ENCODE results near the gene DOP1A.

DOP1A gene

GRCh38 chr6:83073615-83074014 is 6.1 kb downstream of the DOP1A start:
- Histone ChIP-seq H3K36me3 (ENCODE audit: control insufficient read depth, insufficient read depth, low read length) (no peaks in the 10 kb centered on the region), H3K27ac (ENCODE audit: low read depth, low read length, severe bottlenecking) (no peak overlapping the region), H3K4me1 (ENCODE audit: control insufficient read depth, insufficient read depth, low read length, poor library complexity, severe bottlenecking) (peaks cover 3% of the 10 kb centered on the region), H3K9me3 (ENCODE audit: control insufficient read depth, low read length) (no peaks in the 10 kb centered on the region), H3K4me3 (ENCODE audit: extremely low read depth, insufficient read depth, low read length, poor library complexity, severe bottlenecking) (no peak overlapping the region)
- 100% methylated on average over 1 of the region's 1 CpG for WGBS, 2 experiments (ENCODE audit: insufficient coverage in 2 of 2)

- Histone ChIP-seq H3K9me3 (ENCODE audit: control insufficient read depth, low read length) (no peaks in the 10 kb centered on the region), H3K36me3 (ENCODE audit: control insufficient read depth, insufficient read depth, low read length) (no peaks in the 10 kb centered on the region), H3K4me1 (ENCODE audit: control insufficient read depth, insufficient read depth, low read length, poor library complexity, severe bottlenecking) (no peaks in the 10 kb centered on the region), H3K4me3 (ENCODE audit: extremely low read depth, insufficient read depth, low read length, poor library complexity, severe bottlenecking) (no peak overlapping the region), H3K27ac (ENCODE audit: low read depth, low read length, severe bottlenecking) (no peak overlapping the region)
- 86% methylated on average over 1 of the region's 1 CpG for WGBS, 2 experiments (ENCODE audit: insufficient coverage in 2 of 2)
Measured at GRCh38 chr6:83083476-83083875, 16.0 kb downstream of the DOP1A start.

- Histone ChIP-seq H3K36me3 (ENCODE audit: control insufficient read depth, insufficient read depth, low read length) (no peaks in the 10 kb centered on the region), H3K9me3 (ENCODE audit: control insufficient read depth, low read length) (no peaks in the 10 kb centered on the region), H3K27ac (ENCODE audit: low read depth, low read length, severe bottlenecking) (no peak overlapping the region), H3K4me1 (ENCODE audit: control insufficient read depth, insufficient read depth, low read length, poor library complexity, severe bottlenecking) (no peaks in the 10 kb centered on the region), H3K4me3 (ENCODE audit: extremely low read depth, insufficient read depth, low read length, poor library complexity, severe bottlenecking) (no peak overlapping the region)
- 82 to 93% methylated on average over 2 of the region's 2 CpGs for WGBS, 2 experiments (ENCODE audit: insufficient coverage in 2 of 2)
Measured at GRCh38 chr6:83086751-83087150, 19.3 kb downstream of the DOP1A start.

GRCh38 chr6:83092756-83093399 is 25.4 kb downstream of the DOP1A start:
- Histone ChIP-seq H3K4me1 (ENCODE audit: control insufficient read depth, insufficient read depth, low read length, poor library complexity, severe bottlenecking) (no peaks in the 10 kb centered on the region), H3K27ac (ENCODE audit: low read depth, low read length, severe bottlenecking) (no peak overlapping the region), H3K4me3 (ENCODE audit: extremely low read depth, insufficient read depth, low read length, poor library complexity, severe bottlenecking) (no peak overlapping the region), H3K36me3 (ENCODE audit: control insufficient read depth, insufficient read depth, low read length) (no peaks in the 10 kb centered on the region), H3K9me3 (ENCODE audit: control insufficient read depth, low read length) (no peaks in the 10 kb centered on the region)
- no CpG with 5 or more reads among the region's 3 CpGs for WGBS, 2 experiments (ENCODE audit: insufficient coverage in 2 of 2)

- no peaks in the 10 kb centered on the region for H3K36me3 ChIP-seq (ENCODE audit: control insufficient read depth, insufficient read depth, low read length)
- no peak overlapping the region for H3K4me3 ChIP-seq (ENCODE audit: extremely low read depth, insufficient read depth, low read length, poor library complexity, severe bottlenecking)
- no CpG with 5 or more reads among the region's 2 CpGs for WGBS, 2 experiments (ENCODE audit: insufficient coverage in 2 of 2)
- no peaks in the 10 kb centered on the region for H3K9me3 ChIP-seq (ENCODE audit: control insufficient read depth, low read length)
- H3K4me1 ChIP-seq (ENCODE audit: control insufficient read depth, insufficient read depth, low read length, poor library complexity, severe bottlenecking) = no peaks in the 10 kb centered on the region
- no peak overlapping the region for H3K27ac ChIP-seq (ENCODE audit: low read depth, low read length, severe bottlenecking)
Measured at GRCh38 chr6:83096791-83097190, 29.3 kb downstream of the DOP1A start.

- no peaks in the 10 kb centered on the region for H3K4me1 ChIP-seq (ENCODE audit: control insufficient read depth, insufficient read depth, low read length, poor library complexity, severe bottlenecking)
- H3K4me3 ChIP-seq (ENCODE audit: extremely low read depth, insufficient read depth, low read length, poor library complexity, severe bottlenecking) = no peak overlapping the region
- no peaks in the 10 kb centered on the region for H3K9me3 ChIP-seq (ENCODE audit: control insufficient read depth, low read length)
- no peak overlapping the region for H3K27ac ChIP-seq (ENCODE audit: low read depth, low read length, severe bottlenecking)
- 100% methylated on average over 1 to 2 of the region's 2 CpGs for whole genome bisulfite sequencing, 2 experiments (ENCODE audit: insufficient coverage in 2 of 2)
- no peaks in the 10 kb centered on the region for H3K36me3 ChIP-seq (ENCODE audit: control insufficient read depth, insufficient read depth, low read length)
Measured at GRCh38 chr6:83097204-83097603, 29.7 kb downstream of the DOP1A start.

- Histone ChIP-seq H3K9me3 (ENCODE audit: control insufficient read depth, low read length) (no peaks in the 10 kb centered on the region), H3K36me3 (ENCODE audit: control insufficient read depth, insufficient read depth, low read length) (no peaks in the 10 kb centered on the region), H3K4me3 (ENCODE audit: extremely low read depth, insufficient read depth, low read length, poor library complexity, severe bottlenecking) (no peak overlapping the region), H3K4me1 (ENCODE audit: control insufficient read depth, insufficient read depth, low read length, poor library complexity, severe bottlenecking) (no peaks in the 10 kb centered on the region), H3K27ac (ENCODE audit: low read depth, low read length, severe bottlenecking) (no peak overlapping the region)
- WGBS, 2 experiments (ENCODE audit: insufficient coverage in 2 of 2) = no CpG with 5 or more reads among the region's 1 CpG
Measured at GRCh38 chr6:83097675-83098074, 30.2 kb downstream of the DOP1A start.

GRCh38 chr6:83098589-83098988 is 31.1 kb downstream of the DOP1A start:
- H3K4me3 ChIP-seq (ENCODE audit: extremely low read depth, insufficient read depth, low read length, poor library complexity, severe bottlenecking) = no peak overlapping the region
- H3K27ac ChIP-seq (ENCODE audit: low read depth, low read length, severe bottlenecking) = no peak overlapping the region
- no peaks in the 10 kb centered on the region for H3K9me3 ChIP-seq (ENCODE audit: control insufficient read depth, low read length)
- H3K36me3 ChIP-seq (ENCODE audit: control insufficient read depth, insufficient read depth, low read length) = no peaks in the 10 kb centered on the region
- WGBS, 2 experiments (ENCODE audit: insufficient coverage in 2 of 2) = 93% methylated on average over 2 of the region's 3 CpGs; no CpG with 5 or more reads in 1 of the 2 experiments
- H3K4me1 ChIP-seq (ENCODE audit: control insufficient read depth, insufficient read depth, low read length, poor library complexity, severe bottlenecking) = no peaks in the 10 kb centered on the region

GRCh38 chr6:83108378-83108777 is 40.9 kb downstream of the DOP1A start:
- Histone ChIP-seq H3K27ac (ENCODE audit: low read depth, low read length, severe bottlenecking) (no peak overlapping the region), H3K4me3 (ENCODE audit: extremely low read depth, insufficient read depth, low read length, poor library complexity, severe bottlenecking) (no peak overlapping the region), H3K36me3 (ENCODE audit: control insufficient read depth, insufficient read depth, low read length) (no peaks in the 10 kb centered on the region), H3K4me1 (ENCODE audit: control insufficient read depth, insufficient read depth, low read length, poor library complexity, severe bottlenecking) (no peaks in the 10 kb centered on the region), H3K9me3 (ENCODE audit: control insufficient read depth, low read length) (no peaks in the 10 kb centered on the region)
- 100% methylated on average over 1 of the region's 1 CpG; no CpG with 5 or more reads in 1 of the 2 experiments for WGBS, 2 experiments (ENCODE audit: insufficient coverage in 2 of 2)

GRCh38 chr6:83113258-83113657 is 45.8 kb downstream of the DOP1A start:
- no peak overlapping the region for H3K27ac ChIP-seq (ENCODE audit: low read depth, low read length, severe bottlenecking)
- H3K36me3 ChIP-seq (ENCODE audit: control insufficient read depth, insufficient read depth, low read length) = no peaks in the 10 kb centered on the region
- no peak overlapping the region for H3K4me3 ChIP-seq (ENCODE audit: extremely low read depth, insufficient read depth, low read length, poor library complexity, severe bottlenecking)
- 100% methylated on average over 2 to 3 of the region's 4 CpGs for WGBS, 2 experiments (ENCODE audit: insufficient coverage in 2 of 2)
- no peaks in the 10 kb centered on the region for H3K4me1 ChIP-seq (ENCODE audit: control insufficient read depth, insufficient read depth, low read length, poor library complexity, severe bottlenecking)
- H3K9me3 ChIP-seq (ENCODE audit: control insufficient read depth, low read length) = no peaks in the 10 kb centered on the region

- no peak overlapping the region for H3K27ac ChIP-seq (ENCODE audit: low read depth, low read length, severe bottlenecking)
- H3K4me3 ChIP-seq (ENCODE audit: extremely low read depth, insufficient read depth, low read length, poor library complexity, severe bottlenecking) = no peak overlapping the region
- H3K9me3 ChIP-seq (ENCODE audit: control insufficient read depth, low read length) = no peaks in the 10 kb centered on the region
- no peaks in the 10 kb centered on the region for H3K36me3 ChIP-seq (ENCODE audit: control insufficient read depth, insufficient read depth, low read length)
- WGBS, 2 experiments (ENCODE audit: insufficient coverage in 2 of 2) = no CpG with 5 or more reads among the region's 1 CpG
- H3K4me1 ChIP-seq (ENCODE audit: control insufficient read depth, insufficient read depth, low read length, poor library complexity, severe bottlenecking) = no peaks in the 10 kb centered on the region
Measured at GRCh38 chr6:83114164-83114563, 46.7 kb downstream of the DOP1A start.

Data from mesodermal cell (in vitro differentiated cells).